HCT116 (cell line): ENCODE data around the gene ASB6. TPM values are rescaled to one million over a fixed set of nuclear protein-coding genes. Genes with fewer than 3 reads are reported as not detected.

Experiments used
- ATAC-seq: fragments of 200-7000 bp; cut with Tn5 transposase; 2 replicates; pipeline ENCODE4 v1.9.1; 2020; ENCODE audit warnings: mild to moderate bottlenecking, moderate library complexity
- BruUV-seq: library from RNA; stranded (reverse); fragments of 400-500 nt; replicated peaks from 2 replicates; lab custom pipeline; 2021; lab: Mats Ljungman, UMichigan
- CTCF ChIA-PET: fragments of 300-600 bp; sonication (Branson Sonifier 250); formaldehyde crosslinking; loops from one replicate; lab custom pipeline; 2021; ENCODE audit warnings: antibody characterized with exemption; lab: Charles Lee
- POLR2A ChIA-PET: fragments of 300-600, 350-600 bp; sonication (Branson Sonifier 250); formaldehyde crosslinking; loops from one replicate; lab custom pipeline; 2021; ENCODE audit warnings: antibody characterized with exemption; lab: Charles Lee
- RAD21 ChIA-PET, 2 experiments: fragments of 300-600 bp; sonication (Branson Sonifier 250); formaldehyde crosslinking; loops; one replicate each; lab custom pipeline; 2023; ENCODE audit warnings: low total read pairs in 2 of 2; ENCODE audit not compliant: uncharacterized antibody in 2 of 2, unreplicated experiment in 2 of 2, low non-redundant PET in 1 of 2; lab: Charles Lee
- DNase-seq: peaks from one replicate; pipeline ENCODE4 v3.0.0-alpha.2; 2010; ENCODE audit warnings: low read depth, low spot score
- H2AFZ ChIP-seq: fragments of 200-600 bp; shearing (Covaris generic), sonication (generic); 2 replicates; pipeline ENCODE4 v1.6.1; 2017; ENCODE audit warnings: low read depth, mixed run types, mixed read lengths, antibody characterized with exemption, low read length; ENCODE audit not compliant: poor library complexity, severe bottlenecking
- H3K27ac ChIP-seq: 2 replicates; pipeline ENCODE4 v1.5.1; 2012; ENCODE audit warnings: low read depth, low read length
- H3K27me3 ChIP-seq: fragments of 200-600 bp; sonication (generic); 2 replicates; pipeline ENCODE4 v1.6.1; 2016; ENCODE audit warnings: mixed run types, low read length, mixed read lengths; ENCODE audit not compliant: insufficient read depth
- H3K36me3 ChIP-seq, 2 experiments: fragments of 200-500 bp in 1 of 2; fragments of 200-600 bp in 1 of 2; sonication (Bioruptor generic) in 1 of 2; sonication (generic) in 1 of 2; 2 replicates each; pipeline versions ENCODE4 v1.5.1 to v1.6.1; 2014 to 2016; ENCODE audit warnings: low read length in 2 of 2, inconsistent platforms in 1 of 2, mixed read lengths in 1 of 2, mixed run types in 1 of 2; ENCODE audit not compliant: insufficient read depth in 2 of 2, control insufficient read depth in 1 of 2
- H3K4me1 ChIP-seq, 2 experiments: fragments of 200-600 bp in 1 of 2; sonication (generic) in 1 of 2; 2 replicates each; pipeline versions ENCODE4 v1.5.1 to v1.6.1; 2012 to 2017; ENCODE audit warnings: low read length in 2 of 2, inconsistent platforms in 1 of 2, mild to moderate bottlenecking in 1 of 2, mixed read lengths in 1 of 2, mixed run types in 1 of 2, moderate library complexity in 1 of 2; ENCODE audit not compliant: insufficient read depth in 2 of 2, control insufficient read depth in 1 of 2
- H3K4me2 ChIP-seq: fragments of 200-600 bp; sonication (generic); 2 replicates; pipeline ENCODE4 v1.6.1; 2017; ENCODE audit warnings: mixed run types, low read length, mixed read lengths
- H3K4me3 ChIP-seq, 2 experiments: fragments of 200-600 bp in 1 of 2; sonication (generic) in 1 of 2; replicated peaks in 1 of 2; 2 replicates each; pipeline ENCODE4 v1.5.1; 2011 to 2016; ENCODE audit warnings: low read length in 2 of 2, control low read depth in 1 of 2, low read depth in 1 of 2, mild to moderate bottlenecking in 1 of 2, mixed read lengths in 1 of 2, mixed run types in 1 of 2
- H3K79me2 ChIP-seq: fragments of 200-600 bp; sonication (generic); 2 replicates; pipeline ENCODE4 v1.6.1; 2017; ENCODE audit warnings: mild to moderate bottlenecking, mixed run types, low read length, moderate library complexity, mixed read lengths; ENCODE audit not compliant: insufficient read depth
- H3K9ac ChIP-seq: fragments of 200-600 bp; sonication (generic); 2 replicates; pipeline ENCODE4 v1.6.1; 2016; ENCODE audit warnings: low read length, mixed read lengths
- H3K9me2 ChIP-seq: fragments of 200-600 bp; sonication (generic), shearing (Covaris generic); 2 replicates; pipeline ENCODE4 v1.6.1; 2017; ENCODE audit warnings: mixed run types, mild to moderate bottlenecking, moderate library complexity; ENCODE audit not compliant: insufficient read depth
- H3K9me3 ChIP-seq, 2 experiments: fragments of 200-500 bp in 1 of 2; fragments of 200-600 bp in 1 of 2; sonication (Bioruptor generic) in 1 of 2; sonication (generic) in 1 of 2; 2 replicates each; pipeline ENCODE4 v1.6.1; 2014 to 2017; ENCODE audit warnings: low read length in 2 of 2, mixed read lengths in 2 of 2, inconsistent platforms in 1 of 2, low read depth in 1 of 2, mild to moderate bottlenecking in 1 of 2, mixed run types in 1 of 2, moderate library complexity in 1 of 2; ENCODE audit not compliant: control insufficient read depth in 1 of 2, insufficient read depth in 1 of 2
- H4K20me1 ChIP-seq: fragments of 200-600 bp; sonication (generic), shearing (Covaris generic); 2 replicates; pipeline ENCODE4 v1.6.1; 2017; ENCODE audit warnings: mixed run types, mild to moderate bottlenecking, moderate library complexity; ENCODE audit not compliant: insufficient read depth
- ELF1 ChIP-seq: IDR thresholded peaks from 2 replicates; pipeline ENCODE4 v1.6.1; 2012; ENCODE audit warnings: low read depth, borderline replicate concordance
- EZH2phosphoT487 ChIP-seq: fragments of 200-600 bp; IDR thresholded peaks from 2 replicates; pipeline ENCODE4 v1.6.1; 2018; ENCODE audit warnings: antibody characterized with exemption, borderline replicate concordance
- FOSL1 ChIP-seq: IDR thresholded peaks from 2 replicates; pipeline ENCODE4 v1.6.1; 2012; ENCODE audit warnings: low read depth
- POLR2AphosphoS5 ChIP-seq: IDR thresholded peaks from 2 replicates; pipeline ENCODE4 v1.6.1; 2011; ENCODE audit warnings: mild to moderate bottlenecking, low read depth, low read length, moderate library complexity
- SP1 ChIP-seq: IDR thresholded peaks from 2 replicates; pipeline ENCODE4 v1.6.1; 2012; ENCODE audit warnings: low read depth
- SRF ChIP-seq: IDR thresholded peaks from 2 replicates; pipeline ENCODE4 v1.6.1; 2012; ENCODE audit warnings: low read depth
- TCF7L2 ChIP-seq: IDR thresholded peaks from 2 replicates; pipeline ENCODE4 v1.7.0; 2011; ENCODE audit warnings: borderline replicate concordance, inconsistent platforms; ENCODE audit not compliant: insufficient read depth, insufficient read length; ENCODE audit errors: extremely low read depth
- intact Hi-C: fragments of 100-400 bp; cut with micrococcal nuclease; formaldehyde crosslinking; loops from 2 replicates; pipeline ENCODE4 v1.10.0; 2022
- total RNA-seq: library from RNA; stranded (reverse); gene quantifications from one replicate; pipeline ENCODE4 v1.2.1, GENCODE V29; 2021; ENCODE audit not compliant: unreplicated experiment

Gene ASB6
- total RNA-seq, 1 experiment from 2014 or later: 21.6 TPM

- TF ChIP-seq TCF7L2 (peak; percentile 11), ELF1 (no peak), EZH2phosphoT487 (no peak), SRF (no peak), POLR2AphosphoS5 (peak; percentile 50), FOSL1 (no peak), SP1 (no peak)
These were observed 32.3 kb downstream of the ASB6 start (continued) for GRCh38 chr9:129609486-129610212.

DNA sequence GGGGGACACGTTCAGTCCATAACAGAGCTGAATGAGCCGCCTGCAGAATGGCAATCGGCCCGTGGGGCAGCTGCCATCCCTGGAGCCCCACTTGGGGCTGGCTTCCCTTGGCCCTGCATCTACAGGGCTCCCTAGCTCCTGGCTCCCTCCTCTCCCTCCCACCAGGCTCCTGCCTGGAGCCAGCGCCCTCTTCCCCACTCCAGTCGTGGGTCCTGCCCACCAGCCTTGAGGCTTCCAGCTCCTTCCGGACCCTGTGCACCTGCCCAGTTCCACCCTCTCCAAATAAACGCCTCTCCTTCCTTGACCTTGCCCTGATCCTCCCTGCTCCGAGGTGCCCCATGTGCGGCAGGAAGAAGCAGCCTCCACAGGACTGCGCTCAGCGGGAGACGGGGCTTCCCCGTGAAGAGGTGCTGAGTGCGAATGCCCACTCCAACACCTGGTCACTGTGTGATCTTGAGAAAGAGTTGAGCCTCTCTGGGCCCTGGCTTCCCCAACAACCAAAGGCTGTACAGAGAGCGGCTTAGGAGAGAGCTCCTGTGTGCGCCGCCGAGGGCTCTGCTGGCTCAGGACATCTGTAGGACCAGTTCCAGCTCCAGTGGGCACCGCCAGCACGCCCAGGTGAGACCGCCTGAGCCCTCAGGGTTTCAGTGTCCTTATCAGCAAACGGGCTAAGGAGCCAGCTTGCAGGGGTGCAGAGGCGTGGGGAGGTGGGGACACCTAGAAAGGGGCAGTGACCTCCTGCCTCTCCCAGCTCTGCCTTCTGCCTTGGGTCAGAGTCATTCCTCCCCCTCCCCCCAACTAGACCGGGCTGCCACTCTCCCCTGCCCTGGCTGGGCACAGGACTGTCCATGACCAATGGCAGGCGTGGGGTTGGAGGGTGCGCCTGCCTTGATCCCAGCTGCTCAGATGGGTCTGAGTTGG lies 33.1 kb downstream of the ASB6 start:
- ATAC-seq: peak; percentile 8; the same call in 1 of the 2 replicates
- Histone ChIP-seq H3K79me2 (no peaks in the 10 kb centered on the region; the same call in 1 of the 2 replicates), H3K27me3 (no peaks in the 10 kb centered on the region), H4K20me1 (no peaks in the 10 kb centered on the region), H3K4me3 (peak overlapping the region; percentile 30 to 45), H3K9me2 (no peaks in the 10 kb centered on the region), H3K4me2 (peak overlapping the region; percentile 92), H3K9me3 (no peaks in the 10 kb centered on the region), H3K4me1 (peaks cover 75 to 94% of the 10 kb centered on the region in 2 experiments), H3K36me3 (no peaks in the 10 kb centered on the region), H3K9ac (peak overlapping the region; percentile 61), H3K27ac (peak overlapping the region; percentile 96), H2AFZ (no peak overlapping the region)
- BruUV-seq: no TSS peak
- ChIA-PET POLR2A (interaction anchor here (0.6 to 4.8 kb wide), 24 partner anchors 11 to 1270 kb away, joined by 3 to 34 read pairs (median 6); partner anchors contain the start of gene IER5L), RAD21 (interaction anchor here (0.6 to 1.6 kb wide), 7 partner anchors 12 to 332 kb away, joined by 3 to 7 read pairs (median 3); no protein-coding TSS in a partner anchor), CTCF (interaction anchor here (0.6 to 2.7 kb wide), 9 partner anchors 8 to 477 kb away, joined by 3 to 18 read pairs (median 5); no protein-coding TSS in a partner anchor)
- intact Hi-C loops: no loop called here
- TF ChIP-seq TCF7L2 (peak; percentile 42), ELF1 (no peak)
- DNase-seq: no peak
